Measurements from ENCODE around the gene PTPRN2.

The PTPRN2 gene

DNA sequence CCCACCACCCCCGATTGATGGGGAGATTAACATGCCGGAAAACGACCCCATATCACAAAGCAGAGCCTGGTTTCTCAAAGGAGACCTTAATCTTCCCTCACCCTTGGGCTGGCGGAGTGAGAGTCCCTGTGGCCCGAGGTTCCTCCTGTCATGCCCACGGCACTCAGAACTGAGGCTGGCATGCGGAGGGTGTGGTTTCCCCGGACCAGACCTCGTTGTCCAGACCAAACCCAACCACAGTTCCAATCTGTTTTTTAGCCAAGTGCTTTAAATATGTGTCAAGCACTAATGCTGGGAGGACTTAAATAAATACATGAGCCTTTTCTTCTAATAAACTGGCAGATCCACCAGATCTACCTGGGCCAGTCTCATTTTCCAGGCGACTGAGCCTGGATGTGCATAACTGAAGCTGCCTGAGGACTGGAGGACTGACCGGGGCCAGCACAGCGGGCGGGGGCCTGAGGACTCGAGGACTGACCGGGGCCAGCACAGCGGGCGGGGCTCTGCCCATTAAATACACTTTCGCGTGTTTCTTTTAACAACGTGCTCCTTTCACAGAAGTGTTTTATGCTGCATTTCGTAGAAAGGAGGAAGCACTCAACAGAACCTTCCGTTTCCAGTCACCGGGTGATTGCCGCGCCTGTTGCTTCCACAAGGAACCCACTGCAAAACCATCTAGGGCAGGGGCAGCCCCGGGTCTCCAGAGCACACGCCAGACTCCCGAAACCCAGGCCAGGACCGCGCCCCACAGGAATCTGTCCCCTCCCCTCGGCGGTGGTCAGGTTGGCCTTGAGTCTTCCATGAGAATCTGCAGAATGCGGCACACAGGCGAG lies 334.6 kb downstream of the PTPRN2 start:
- TF ChIP-seq GATA3 (IDR thresholded peaks at IDR 0.05; ENCODE audit: low read depth, low read length) = no peak
- TF ChIP-seq GATA2 (IDR thresholded peaks at IDR 0.05; ENCODE audit: low read depth, low read length) = no peak

DNA sequence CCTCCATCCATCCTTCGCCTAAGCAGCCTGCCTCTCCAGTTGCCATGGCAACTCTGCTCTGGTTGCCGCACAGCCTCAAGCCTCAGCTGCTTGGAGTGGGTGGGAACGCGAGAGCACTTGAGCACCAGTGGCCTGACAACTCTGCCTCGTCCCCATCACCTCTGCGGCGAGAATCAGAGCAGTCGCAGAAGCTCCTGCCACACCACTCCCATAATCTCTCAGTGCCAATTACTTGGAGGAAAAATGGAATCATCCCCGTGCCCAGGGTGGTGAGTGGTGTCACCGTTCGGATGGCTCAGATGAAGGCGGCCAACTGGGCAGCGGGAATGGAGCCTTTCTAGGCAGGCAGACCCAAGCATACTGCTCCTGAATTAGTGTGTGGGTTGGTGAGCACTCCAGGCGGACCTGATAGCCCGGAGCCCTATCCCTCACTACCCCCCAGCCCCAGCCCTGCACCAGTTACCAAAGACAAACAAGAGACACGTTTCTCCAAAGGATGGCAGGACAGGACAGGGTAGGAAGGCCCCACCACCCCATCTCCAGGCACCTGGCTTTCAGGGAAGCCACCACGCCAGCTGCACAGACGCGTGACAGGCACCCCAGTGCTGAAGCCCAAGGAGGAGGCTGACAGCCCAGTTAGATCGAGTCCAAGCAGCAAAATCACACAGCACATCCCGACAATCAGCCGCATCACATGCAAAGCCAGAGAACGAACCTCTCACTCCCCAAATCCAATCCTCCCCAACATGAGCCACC lies 335.4 kb downstream of the PTPRN2 start:
- TF ChIP-seq GATA2 (IDR thresholded peaks at IDR 0.05; ENCODE audit: low read depth, low read length) (no peak), GATA3 (IDR thresholded peaks at IDR 0.05; ENCODE audit: low read depth, low read length) (no peak)

DNA sequence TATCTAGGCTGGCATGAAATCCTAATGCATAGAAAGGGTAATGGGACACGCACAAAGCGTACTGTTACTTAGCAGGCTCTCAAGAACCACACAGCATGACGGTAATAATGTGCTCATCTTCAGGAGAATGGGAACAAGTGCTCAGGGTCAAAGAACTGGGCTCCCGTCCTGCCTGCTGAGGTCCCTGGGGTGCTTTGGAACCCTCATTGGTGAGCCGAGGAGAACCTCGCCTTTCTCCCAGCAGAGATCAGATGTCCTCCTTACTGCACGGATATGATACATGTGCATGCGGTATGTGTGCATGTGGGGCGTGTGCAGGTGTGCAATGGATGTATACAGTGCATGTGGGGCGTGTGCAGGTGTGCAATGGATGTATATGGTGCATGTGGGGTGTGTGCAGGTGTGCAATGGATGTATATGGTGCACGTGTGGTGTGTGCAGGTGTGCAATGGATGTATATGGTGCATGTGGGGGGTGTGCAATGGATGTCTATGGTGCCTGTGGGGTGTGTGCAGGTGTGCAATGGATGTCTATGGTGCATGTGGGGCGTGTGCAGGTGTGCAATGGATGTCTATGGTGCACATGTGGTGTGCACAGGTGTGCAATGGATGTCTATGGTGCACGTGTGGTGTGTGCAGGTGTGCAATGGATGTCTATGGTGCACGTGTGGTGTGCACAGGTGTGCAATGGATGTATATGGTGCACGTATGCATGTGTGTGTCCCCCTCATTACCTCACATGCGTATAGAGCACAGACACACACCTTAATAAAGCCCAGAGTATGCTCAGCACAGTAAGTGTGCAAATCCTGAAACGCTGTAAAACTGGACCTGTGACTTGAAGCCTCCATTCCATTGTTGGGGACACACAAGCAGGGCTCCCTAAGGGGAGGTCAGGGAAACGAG lies 336.3 kb downstream of the PTPRN2 start:
- TF ChIP-seq GATA2 (IDR thresholded peaks at IDR 0.05; ENCODE audit: low read depth, low read length) (no peak), GATA3 (IDR thresholded peaks at IDR 0.05; ENCODE audit: low read depth, low read length) (no peak)

DNA sequence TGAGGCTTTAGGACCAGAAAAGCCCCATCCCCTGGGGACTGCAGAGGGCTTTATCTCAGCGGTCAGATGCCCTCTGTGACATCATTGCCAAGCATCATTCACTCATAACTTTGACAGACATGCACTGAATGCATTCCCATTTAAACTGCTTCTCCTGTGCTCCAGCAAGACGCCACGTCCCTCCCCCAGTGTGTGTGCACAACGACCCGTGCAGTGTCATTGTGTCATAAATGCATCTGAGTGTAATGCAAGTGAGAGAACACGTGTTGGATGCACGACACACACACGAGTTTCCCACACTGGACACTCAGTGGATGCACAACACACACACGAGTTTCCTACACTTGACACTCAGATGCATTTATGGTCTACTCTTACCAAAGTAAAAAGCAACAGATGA lies 337.9 kb downstream of the PTPRN2 start:
- TF ChIP-seq GATA3 (IDR thresholded peaks at IDR 0.05; ENCODE audit: low read depth, low read length) = no peak
- no peak for TF ChIP-seq GATA2 (IDR thresholded peaks at IDR 0.05; ENCODE audit: low read depth, low read length)

DNA sequence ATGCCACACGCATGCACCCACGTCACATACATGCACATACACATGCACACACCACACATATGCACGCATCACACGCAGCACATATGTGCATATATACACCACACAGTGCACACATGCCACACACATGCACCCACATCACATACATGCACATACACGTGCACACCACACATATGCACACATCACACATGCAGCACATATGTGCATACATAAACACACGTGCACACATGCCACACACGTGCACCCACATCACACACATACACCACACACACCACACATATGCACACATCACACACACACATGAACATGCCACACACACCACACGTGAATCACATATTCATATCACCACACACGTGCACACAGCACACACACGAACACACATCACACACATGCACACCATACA lies 338.8 kb downstream of the PTPRN2 start:
- no peak for TF ChIP-seq GATA3 (IDR thresholded peaks at IDR 0.05; ENCODE audit: low read depth, low read length)
- no peak for TF ChIP-seq GATA2 (IDR thresholded peaks at IDR 0.05; ENCODE audit: low read depth, low read length)

DNA sequence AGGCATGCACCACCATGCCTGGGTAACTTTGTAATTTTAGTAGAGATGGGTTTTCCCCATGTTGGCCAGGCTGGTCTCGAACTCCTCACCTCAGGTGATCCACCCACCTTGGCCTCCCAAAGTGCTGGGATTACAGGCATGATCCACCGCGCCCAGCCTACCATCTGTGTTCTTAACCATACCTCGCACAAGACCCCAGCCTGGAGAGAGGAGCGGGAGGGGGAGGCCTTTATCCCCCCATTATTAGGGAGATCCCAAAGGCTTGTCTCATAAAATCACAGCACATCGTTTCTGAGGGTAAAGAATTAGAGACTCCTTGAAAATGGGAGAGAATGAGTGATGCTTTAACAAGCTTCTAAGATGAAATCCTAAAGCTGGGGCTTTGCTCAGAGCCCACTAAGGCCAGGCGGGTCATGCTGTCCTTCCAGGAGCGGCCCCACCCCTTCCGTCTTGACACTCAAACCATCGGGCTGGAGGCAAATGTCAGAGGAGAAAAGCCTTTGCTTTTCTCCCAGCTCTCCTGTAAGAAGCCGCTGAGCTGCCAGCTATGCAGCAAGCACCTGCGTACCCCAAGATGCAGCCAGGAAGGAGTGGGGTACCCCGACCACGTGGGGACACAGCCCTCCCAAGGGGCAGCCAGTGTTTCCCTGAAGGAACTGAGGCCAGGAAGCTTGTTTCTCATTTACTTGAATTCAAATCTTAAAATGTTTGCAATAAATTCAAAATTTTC lies 339.7 kb downstream of the PTPRN2 start:
- TF ChIP-seq GATA2 (IDR thresholded peaks at IDR 0.05; ENCODE audit: low read depth, low read length) (no peak), GATA3 (IDR thresholded peaks at IDR 0.05; ENCODE audit: low read depth, low read length) (no peak)

DNA sequence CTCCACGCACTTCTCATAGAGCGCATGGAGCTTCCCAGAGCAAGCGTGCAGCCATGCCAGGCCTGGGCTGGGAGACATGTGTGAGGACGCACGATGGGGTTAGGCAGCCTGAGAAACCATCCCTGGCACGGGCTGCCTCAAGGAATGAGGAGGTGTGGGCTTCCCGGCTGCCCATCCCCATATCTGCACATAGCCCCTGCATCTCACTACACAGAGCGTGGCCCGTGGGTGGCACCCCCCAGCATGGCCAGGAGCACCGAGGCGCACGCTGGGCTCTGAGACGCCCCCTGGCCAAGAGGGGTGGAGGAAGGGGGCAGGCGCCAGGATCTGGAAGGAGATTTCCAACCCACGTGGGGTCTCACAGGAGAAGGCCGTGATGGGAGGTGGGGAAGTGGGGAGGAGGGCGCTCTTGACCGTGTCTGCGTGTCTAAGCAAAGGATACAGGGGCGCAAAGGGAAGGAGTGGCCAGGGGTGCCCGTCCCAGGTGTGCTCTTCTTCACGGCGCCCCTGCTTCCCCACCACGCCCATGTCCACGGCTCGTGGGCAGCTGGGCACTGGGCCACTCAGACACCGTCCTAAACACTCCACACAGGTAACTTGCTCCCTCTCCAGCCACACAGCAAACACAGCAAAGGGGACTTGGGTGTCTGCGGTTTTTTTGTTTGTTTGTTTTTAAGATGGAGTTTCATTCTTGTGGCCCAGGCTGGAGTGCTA lies 340.5 kb downstream of the PTPRN2 start:
- TF ChIP-seq GATA2 (IDR thresholded peaks at IDR 0.05; ENCODE audit: low read depth, low read length) (no peak), GATA3 (IDR thresholded peaks at IDR 0.05; ENCODE audit: low read depth, low read length) (no peak)

DNA sequence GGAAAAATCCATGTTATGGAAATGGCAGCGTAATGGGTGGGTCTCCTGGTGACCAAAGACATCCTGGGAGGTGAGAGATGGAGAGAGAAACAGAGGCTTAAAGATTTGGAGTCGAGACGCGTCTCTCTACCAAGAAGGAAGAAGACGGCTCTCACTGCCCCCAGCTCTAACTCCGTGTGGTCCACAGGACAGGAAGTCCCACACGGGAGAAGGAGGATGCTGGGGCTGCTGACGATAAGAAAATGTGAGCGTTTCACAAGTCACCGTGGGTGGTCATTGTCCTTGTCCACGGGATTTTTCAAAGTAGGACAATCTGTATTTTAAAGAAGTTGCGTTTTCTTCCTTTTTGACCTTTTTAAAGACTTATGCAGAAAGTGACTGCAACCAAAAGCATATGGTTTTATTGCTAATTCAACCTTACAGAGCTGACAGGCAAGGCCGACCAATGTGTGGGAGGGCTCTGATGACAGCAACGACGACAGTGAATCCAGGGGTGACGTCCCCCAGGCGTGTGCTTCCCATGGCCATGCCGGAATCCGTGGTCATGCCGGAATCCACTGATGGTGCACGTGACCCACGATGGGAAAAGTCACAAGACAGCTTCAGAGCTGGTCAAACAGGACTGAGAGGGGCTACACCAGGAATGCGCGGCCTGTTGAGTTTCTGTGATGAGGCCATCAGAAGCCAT lies 341.2 kb downstream of the PTPRN2 start:
- TF ChIP-seq GATA3 (IDR thresholded peaks at IDR 0.05; ENCODE audit: low read depth, low read length) = no peak
- no peak for TF ChIP-seq GATA2 (IDR thresholded peaks at IDR 0.05; ENCODE audit: low read depth, low read length)

DNA sequence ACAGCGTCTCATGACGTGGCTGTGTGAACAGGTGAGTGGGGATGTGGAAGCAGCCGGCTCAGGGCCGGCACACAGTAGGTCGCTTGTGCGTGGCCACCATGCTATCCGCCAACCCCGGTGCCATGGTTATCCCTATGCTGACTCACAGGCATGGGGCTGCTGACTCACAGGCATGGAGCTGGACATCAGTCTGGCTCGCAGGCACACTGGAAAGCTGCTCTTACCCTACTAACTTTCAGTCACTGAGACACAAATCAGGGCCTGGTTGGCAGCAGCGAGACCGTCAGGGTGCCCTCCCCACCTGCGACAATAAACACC lies 341.9 kb downstream of the PTPRN2 start:
- no peak for TF ChIP-seq GATA2 (IDR thresholded peaks at IDR 0.05; ENCODE audit: low read depth, low read length)
- TF ChIP-seq GATA3 (IDR thresholded peaks at IDR 0.05; ENCODE audit: low read depth, low read length) = no peak

DNA sequence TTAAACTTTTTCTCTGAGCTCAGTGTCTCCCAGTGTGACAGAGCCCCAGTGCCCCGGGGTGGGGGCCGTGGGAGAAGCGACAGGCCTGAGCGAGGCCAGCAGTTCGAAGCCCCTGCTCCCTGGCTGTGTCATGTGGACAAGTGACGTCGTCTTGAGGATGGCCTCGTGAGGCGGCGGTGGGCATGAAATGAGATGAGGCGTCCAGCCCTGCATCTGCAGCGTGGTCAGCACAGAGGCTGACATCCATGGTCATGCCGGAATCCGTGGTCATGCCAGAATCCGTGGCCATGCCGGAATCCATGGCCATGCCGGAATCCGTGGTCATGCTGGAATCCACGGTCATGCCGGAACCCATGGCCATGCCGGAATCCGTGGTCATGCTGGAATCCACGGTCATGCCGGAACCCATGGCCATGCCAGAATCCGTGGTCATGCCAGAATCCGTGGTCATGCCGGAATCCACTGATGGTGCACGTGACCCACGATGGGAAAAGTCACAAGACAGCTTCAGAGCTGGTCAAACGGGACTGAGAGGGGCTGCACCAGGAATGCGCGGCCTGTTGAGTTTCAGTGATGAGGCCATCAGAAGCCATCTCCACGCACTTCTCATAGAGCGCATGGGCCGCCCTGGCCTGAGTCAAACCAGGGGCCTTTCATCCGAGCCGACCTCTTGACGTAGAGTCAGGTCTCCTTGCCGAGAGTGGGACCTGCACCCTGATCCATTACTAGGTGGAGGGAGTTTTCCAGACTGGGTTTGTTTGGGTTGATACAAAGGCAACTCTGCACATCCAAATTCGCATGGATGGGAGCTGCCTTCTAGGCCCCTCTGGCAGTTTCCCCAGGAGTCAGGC lies 342.5 kb downstream of the PTPRN2 start:
- TF ChIP-seq GATA2 (IDR thresholded peaks at IDR 0.05; ENCODE audit: low read depth, low read length) (no peak), GATA3 (IDR thresholded peaks at IDR 0.05; ENCODE audit: low read depth, low read length) (no peak)

DNA sequence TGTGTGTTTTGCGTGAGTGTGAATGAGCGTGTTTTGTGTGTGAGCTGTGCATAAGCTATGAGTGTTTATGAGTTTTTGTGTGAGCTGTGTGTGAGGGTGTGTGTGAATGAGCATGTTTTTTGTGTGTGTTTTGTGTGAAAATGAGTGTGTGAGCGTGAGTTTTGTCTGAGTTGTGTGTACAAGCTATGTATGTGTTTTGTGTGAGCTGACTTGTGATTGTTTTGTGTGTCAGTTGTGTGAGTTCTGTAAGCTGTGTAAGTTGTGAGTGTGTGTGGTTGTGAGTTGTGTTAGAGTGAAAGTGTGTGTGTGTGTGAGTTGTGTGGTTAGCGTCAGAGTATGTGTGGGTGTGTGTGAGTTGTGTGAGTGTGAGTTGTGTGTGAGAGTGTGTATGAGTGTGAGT lies 343.2 kb downstream of the PTPRN2 start:
- no peak for TF ChIP-seq GATA2 (IDR thresholded peaks at IDR 0.05; ENCODE audit: low read depth, low read length)
- TF ChIP-seq GATA3 (IDR thresholded peaks at IDR 0.05; ENCODE audit: low read depth, low read length) = no peak

DNA sequence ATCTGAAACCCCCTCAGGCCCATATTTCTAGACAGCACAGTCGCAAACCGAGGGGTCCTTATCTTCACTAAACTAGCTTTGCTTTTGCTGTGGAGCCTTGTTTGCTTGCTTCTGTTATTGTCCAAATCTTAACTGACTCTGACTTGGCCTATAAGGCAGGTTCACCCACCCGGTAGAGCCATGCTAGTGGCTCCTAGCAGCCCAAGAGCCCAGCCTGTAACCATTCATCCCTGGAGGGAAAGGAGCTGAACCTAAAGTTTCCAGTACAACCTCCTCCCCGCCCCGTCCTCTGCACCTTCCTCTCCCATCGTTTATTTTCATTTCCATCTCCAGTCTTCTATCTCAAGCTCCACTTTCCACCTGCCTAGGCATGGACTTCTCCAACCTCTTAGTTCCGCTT lies 345.7 kb downstream of the PTPRN2 start:
- no peak for TF ChIP-seq GATA3 (IDR thresholded peaks at IDR 0.05; ENCODE audit: low read depth, low read length)
- TF ChIP-seq GATA2 (IDR thresholded peaks at IDR 0.05; ENCODE audit: low read depth, low read length) = no peak

All from SH-SY5Y (cell line).